ENCODE results near the gene SLC25A48.

SLC25A48 gene

GRCh38 chr5:135934939-135935338, 100.5 kb downstream of the SLC25A48 start:
- no peak for DNase-seq

DNA sequence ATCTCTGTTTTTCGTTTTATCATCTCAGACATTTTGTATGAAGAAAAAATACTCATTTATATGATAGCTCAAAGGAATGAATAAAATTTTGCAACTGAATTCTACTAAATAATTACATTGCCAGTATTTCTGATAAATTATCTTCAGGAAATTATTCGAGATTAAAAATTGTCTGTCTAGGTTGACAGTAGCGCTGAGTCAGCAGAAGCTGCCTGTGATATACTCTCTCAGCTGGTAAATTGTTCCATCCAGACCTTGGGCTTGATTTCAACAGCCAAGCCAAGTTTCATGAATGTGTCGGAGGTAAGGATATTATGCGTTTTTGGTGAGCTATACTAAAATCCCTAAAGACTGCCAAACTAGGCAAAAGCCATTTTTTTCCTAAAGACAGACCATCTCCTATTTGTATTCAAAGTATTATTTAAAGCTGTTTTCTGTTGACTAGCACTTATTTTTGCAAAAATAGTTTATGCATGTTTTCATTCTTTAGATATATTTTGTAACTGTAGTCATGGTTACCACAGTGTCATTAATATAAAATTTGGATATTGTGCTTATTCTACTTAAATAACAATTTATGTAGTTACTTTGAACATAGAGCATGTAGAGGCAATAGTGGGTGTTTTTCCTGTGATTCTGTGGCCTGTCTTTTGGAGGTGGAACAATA, 102.9 kb downstream of the SLC25A48 start:
- DNase-seq = no peak

All from OCI-M1 (cell line).